K562 (cell line): Measurements from ENCODE around the gene MME. TPM values are rescaled to one million over a fixed set of nuclear protein-coding genes. Genes with fewer than 3 reads are reported as not detected.

Source experiments
- ATAC-seq: fragments of 200-7000 bp; cut with Tn5 transposase; 3 replicates; pipeline ENCODE4 v1.9.1; 2020; ENCODE audit warnings: moderate library complexity
- BruUV-seq: library from RNA; stranded (reverse); fragments of 400-500 nt; replicated peaks from 2 replicates; lab custom pipeline; 2021; lab: Mats Ljungman, UMichigan
- CTCF ChIA-PET: fragments of 300-600 bp; formaldehyde crosslinking; extraction: SDS; loops from one replicate; lab custom pipeline; 2021; ENCODE audit warnings: low intra/inter-chr PET ratio; lab: Yijun Ruan, JAX
- POLR2A ChIA-PET: fragments of 300-600, 350-650 bp; sonication (Branson Sonifier 250); formaldehyde crosslinking; extraction: SDS; loops from one replicate; lab custom pipeline; 2021; ENCODE audit warnings: antibody characterized with exemption, inconsistent platforms; lab: Yijun Ruan, JAX
- DNase-seq, 4 experiments: peaks; one replicate each; pipeline versions ENCODE4 v3.0.0 to v3.0.0-alpha.2; 2011 to 2018; ENCODE audit warnings: low spot score in 3 of 4, mixed read lengths in 3 of 4; ENCODE audit errors: extremely low read depth in 1 of 4
- FAIRE-seq: peaks from 2 replicates; lab custom pipeline; 2011; peaks lifted over from hg19 to GRCh38; lab: Jason Lieb, UNC
- H2AFZ ChIP-seq: 2 replicates; pipeline ENCODE4 v1.6.0; 2011; ENCODE audit warnings: low read depth, low read length, control low read depth, inconsistent platforms
- H3K27ac ChIP-seq: fragments of 200-600 bp; 3 replicates; pipeline ENCODE4 v1.8.0; 2011; ENCODE audit warnings: low read depth, mild to moderate bottlenecking, control low read depth, inconsistent platforms, low read length, moderate library complexity, mixed read lengths; ENCODE audit errors: extremely low read depth
- H3K27me3 ChIP-seq, 2 experiments: fragments of 300-600 bp in 1 of 2; 2 replicates in 1 of 2; 3 replicates in 1 of 2; pipeline versions ENCODE4 v1.6.0 to v1.8.0; 2011; ENCODE audit warnings: inconsistent platforms in 2 of 2, low read length in 2 of 2, mild to moderate bottlenecking in 1 of 2, mixed read lengths in 1 of 2, moderate library complexity in 1 of 2; ENCODE audit not compliant: control insufficient read depth in 2 of 2, insufficient read depth in 2 of 2
- H3K36me3 ChIP-seq: fragments of 300-600 bp; 3 replicates; pipeline ENCODE4 v1.8.0; 2011; ENCODE audit warnings: mild to moderate bottlenecking, low read length, inconsistent platforms; ENCODE audit not compliant: control insufficient read depth, insufficient read depth
- H3K4me1 ChIP-seq, 2 experiments: fragments of 200-600 bp in 1 of 2; replicated peaks in 1 of 2; 2 replicates in 1 of 2; 3 replicates in 1 of 2; pipeline versions ENCODE4 v1.5.1 to v1.8.0; 2011; ENCODE audit warnings: inconsistent platforms in 2 of 2, low read length in 2 of 2, mild to moderate bottlenecking in 1 of 2, mixed read lengths in 1 of 2, moderate library complexity in 1 of 2; ENCODE audit not compliant: control insufficient read depth in 2 of 2, insufficient read depth in 2 of 2
- H3K4me2 ChIP-seq: 2 replicates; pipeline ENCODE4 v1.6.1; 2011; ENCODE audit warnings: low read length, control low read depth, inconsistent platforms, mixed read lengths; ENCODE audit not compliant: insufficient read depth
- H3K4me3 ChIP-seq: fragments of 200-600 bp; sonication (generic), shearing (Covaris generic); 2 replicates; pipeline ENCODE4 v1.5.1; 2016; ENCODE audit warnings: control low read depth, inconsistent platforms
- H3K79me2 ChIP-seq: fragments of 200-600 bp; 3 replicates; pipeline ENCODE4 v1.8.0; 2011; ENCODE audit warnings: low read length, inconsistent platforms; ENCODE audit not compliant: control insufficient read depth, insufficient read depth
- H3K9ac ChIP-seq, 2 experiments: 2 replicates each; pipeline versions ENCODE4 v1.6.0 to v1.6.1; 2011; ENCODE audit warnings: low read depth in 2 of 2, low read length in 2 of 2, control low read depth in 1 of 2, inconsistent platforms in 1 of 2, mild to moderate bottlenecking in 1 of 2, mixed read lengths in 1 of 2; ENCODE audit not compliant: insufficient read depth in 1 of 2
- H3K9me1 ChIP-seq: one replicate; pipeline ENCODE4 v1.6.0; 2011; ENCODE audit warnings: inconsistent platforms, mild to moderate bottlenecking, low read length, moderate library complexity; ENCODE audit not compliant: control insufficient read depth, insufficient read depth
- H3K9me3 ChIP-seq: replicated peaks from 2 replicates; pipeline ENCODE4 v1.5.1; 2011; ENCODE audit warnings: low read depth, low read length, inconsistent platforms; ENCODE audit not compliant: control insufficient read depth, insufficient read depth
- H4K20me1 ChIP-seq: replicated peaks from 2 replicates; pipeline ENCODE4 v1.6.1; 2011; ENCODE audit warnings: low read length, inconsistent platforms, mixed read lengths; ENCODE audit not compliant: control insufficient read depth, insufficient read depth
- ATF6 ChIP-seq: sonication (generic); formaldehyde crosslinking; IDR thresholded peaks from 2 replicates; pipeline ENCODE4 v1.4.0; 2020; ENCODE audit warnings: mild to moderate bottlenecking, missing genetic modification reagents
- BCL6 ChIP-seq: fragments of 250-450 bp; sonication (Bioruptor Pico); IDR thresholded peaks from 2 replicates; pipeline ENCODE4 v1.4.0; 2020
- BMI1 ChIP-seq: fragments of 150-350 bp; IDR thresholded peaks from 2 replicates; pipeline ENCODE4 v1.6.1; 2014; ENCODE audit warnings: low read length
- CBX3 ChIP-seq, 2 experiments: IDR thresholded peaks; 1 replicate in 1 of 2; 2 replicates in 1 of 2; pipeline ENCODE4 v1.6.1; 2012; ENCODE audit warnings: inconsistent platforms in 2 of 2, low read length in 2 of 2, borderline replicate concordance in 1 of 2, control low read depth in 1 of 2
- CHD4 ChIP-seq: fragments of 200-600 bp; sonication (generic); IDR thresholded peaks from 3 replicates; pipeline ENCODE4 v1.6.1; 2012; ENCODE audit warnings: low read depth, mild to moderate bottlenecking, mixed read lengths, low read length, inconsistent platforms; ENCODE audit not compliant: insufficient read depth, insufficient replicate concordance, poor library complexity, severe bottlenecking
- DEAF1 ChIP-seq: fragments of 450-650 bp; formaldehyde crosslinking; IDR thresholded peaks from 2 replicates; pipeline ENCODE4 v1.4.0; 2020; ENCODE audit warnings: mild to moderate bottlenecking, moderate library complexity
- HOXB6 ChIP-seq: fragments of 250-450 bp; sonication (Bioruptor Pico); IDR thresholded peaks from 2 replicates; pipeline ENCODE4 v1.5.1; 2022; ENCODE audit warnings: mild to moderate bottlenecking, borderline replicate concordance
- KAT2B ChIP-seq: IDR thresholded peaks from one replicate; pipeline ENCODE4 v1.6.1; 2012; ENCODE audit warnings: low read depth, mild to moderate bottlenecking, control low read depth, inconsistent platforms, low read length, moderate library complexity
- MTA2 ChIP-seq: fragments of 450-650 bp; IDR thresholded peaks from 2 replicates; pipeline ENCODE4 v1.6.1; 2016; ENCODE audit warnings: low read depth
- NFIX ChIP-seq: fragments of 250-450 bp; sonication (Bioruptor Pico); IDR thresholded peaks from 2 replicates; pipeline ENCODE4 v1.4.0; 2020; ENCODE audit warnings: low read depth, mild to moderate bottlenecking, moderate library complexity
- ZFP1 ChIP-seq: fragments of 450-650 bp; formaldehyde crosslinking; IDR thresholded peaks from 2 replicates; pipeline ENCODE4 v1.4.0; 2020; ENCODE audit warnings: mild to moderate bottlenecking, mixed read lengths
- ZNF217 ChIP-seq: sonication (generic); formaldehyde crosslinking; IDR thresholded peaks from 2 replicates; pipeline ENCODE4 v1.8.0; 2022; ENCODE audit warnings: mild to moderate bottlenecking, missing genetic modification reagents
- ZNF398 ChIP-seq: fragments of 250-450 bp; sonication (Bioruptor Pico); IDR thresholded peaks from 2 replicates; pipeline ENCODE4 v1.8.0; 2021; ENCODE audit warnings: moderate library complexity, mild to moderate bottlenecking, inconsistent platforms
- ZNF449 ChIP-seq: fragments of 250-450 bp; sonication (Bioruptor Pico); IDR thresholded peaks from 2 replicates; pipeline ENCODE4 v1.8.0; 2022; ENCODE audit warnings: moderate library complexity, mild to moderate bottlenecking, inconsistent platforms
- ZNF778 ChIP-seq: fragments of 450-650 bp; formaldehyde crosslinking; IDR thresholded peaks from 2 replicates; pipeline ENCODE4 v1.4.0; 2020; ENCODE audit warnings: mild to moderate bottlenecking, moderate library complexity
- WGBS: fragments of 100-300 bp; shearing (Covaris generic); methylation state at CpG from one replicate; pipeline ENCODE4 v1.1.6; 2016; ENCODE audit warnings: low coverage, mixed read lengths; ENCODE audit not compliant: insufficient coverage; ENCODE audit errors: missing lambda C conversion rate; 5-methylcytosine and 5-hydroxymethylcytosine counted together
- in situ Hi-C: fragments of 300-500 bp; cut with MboI; formaldehyde crosslinking; loops from 4 replicates; pipeline ENCODE4 v1.15.0; 2018; ENCODE audit warnings: inconsistent platforms, mixed read lengths
- intact Hi-C: fragments of 100-400 bp; cut with micrococcal nuclease; formaldehyde crosslinking; loops from 2 replicates; pipeline ENCODE4 v1.14.2; 2022
- polyA plus RNA-seq, 8 experiments: library from polyadenylated mRNA; depleted of rRNA in 4 of 8; stranded (reverse) in 5 of 8; unstranded in 3 of 8; fragments of >200 nt; fragmentation: Nextera tagmentation in 2 of 8; fragmentation: Illumina TruSeq in 1 of 8; extraction: Ambion mirVana in 2 of 8; extraction: Trizol in 1 of 8; gene quantifications; 2 replicates each; pipeline versions ENCODE4 v1.2.1 to v1.2.3, GENCODE V29; 2011 to 2014; ENCODE audit warnings: inconsistent platforms in 1 of 8, missing spikeins in 1 of 8
- total RNA-seq, 7 experiments: library from RNA; depleted of rRNA in 6 of 7; stranded (reverse); fragments of >200 nt in 6 of 7; fragmentation: Illumina TruSeq in 2 of 7; extraction: Trizol in 2 of 7; gene quantifications; 2 replicates each; pipeline versions ENCODE4 v1.2.1 to v1.2.3, GENCODE V29; 2011 to 2021; ENCODE audit warnings: low replicate concordance in 1 of 7

Gene MME
- total and polyA plus RNA-seq, 9 of the 15 experiments (the other 6 are each of a cell fraction or from before 2014, with no cell fraction given), result 0.80 to 8.6 (median 2.5) TPM

- in situ Hi-C loops, result no loop called here
- WGBS, result 50% methylated on average over 1 of the region's 1 CpG
- intact Hi-C loops, result no loop called here
- H2AFZ ChIP-seq, result no peak overlapping the region
- no peak overlapping the region for H3K4me3 ChIP-seq
- no peaks in the 10 kb centered on the region for H3K9me3 ChIP-seq
- no peaks in the 10 kb centered on the region for H3K36me3 ChIP-seq
- no peak overlapping the region for H3K9ac ChIP-seq
- no peak for FAIRE-seq
- H3K4me2 ChIP-seq, result no peak overlapping the region
- no TSS peak for BruUV-seq
- ChIA-PET POLR2A (interaction anchor here (2.0 kb wide), 1 partner anchor 9 kb away, joined by 4 read pairs; no protein-coding TSS in a partner anchor), CTCF (no interaction called here)
- H4K20me1 ChIP-seq, result no peaks in the 10 kb centered on the region
- no peak overlapping the region for H3K27ac ChIP-seq
- no peaks in the 10 kb centered on the region for H3K9me1 ChIP-seq
- no peak for DNase-seq
- no peak for ATAC-seq
- no peaks in the 10 kb centered on the region for H3K27me3 ChIP-seq
- no peaks in the 10 kb centered on the region for H3K79me2 ChIP-seq
- H3K4me1 ChIP-seq, result peaks cover 4 to 22% of the 10 kb centered on the region in 2 experiments; a peak in 2 of 5 replicates
- no peak for TF ChIP-seq ZNF217 (CRISPR knock-in tag)
- no peak for TF ChIP-seq HOXB6 (CRISPR knock-in tag)
- no peak for TF ChIP-seq ZNF398 (CRISPR knock-in tag)
- no peak for TF ChIP-seq DEAF1 (CRISPR knock-in tag)
- no peak for TF ChIP-seq MTA2
- TF ChIP-seq CHD4, result no peak
- TF ChIP-seq NFIX, result no peak
- no peak for TF ChIP-seq KAT2B
- TF ChIP-seq BCL6, result no peak
- TF ChIP-seq ZNF778 (CRISPR knock-in tag), result no peak
- no peak for TF ChIP-seq ZNF449
- TF ChIP-seq BMI1, result no peak
- no peak for TF ChIP-seq ATF6
- no peak for TF ChIP-seq CBX3 (IDR thresholded peaks at IDR 0.05; ENCODE audit: borderline replicate concordance in 1 of 2, low read length in 2 of 2)
- TF ChIP-seq ZFP1, result no peak
These were observed 102.3 kb downstream of the MME start for GRCh38 chr3:155182467-155182866.
